A549 (cell line): ENCODE data around the gene PPP1R3C. TPM values are rescaled to one million over a fixed set of nuclear protein-coding genes. Genes with fewer than 3 reads are reported as not detected.

ENCODE experiments used
- ATAC-seq, 2 experiments: fragments of 200-7000 bp in 1 of 2; fragments of >200 bp in 1 of 2; cut with Nextera tagmentation in 1 of 2; cut with Tn5 transposase in 1 of 2; 3 replicates each; pipeline versions ENCODE4 v1.8.0 to v1.9.1; 2018 to 2020; ENCODE audit warnings: mild to moderate bottlenecking in 1 of 2, moderate library complexity in 1 of 2
- CTCF ChIA-PET: fragments of 300-600 bp; sonication (Branson Sonifier 250); formaldehyde crosslinking; extraction: SDS; loops from one replicate; lab custom pipeline; 2021; ENCODE audit warnings: antibody characterized with exemption, inconsistent platforms; lab: Yijun Ruan, JAX
- POLR2A ChIA-PET: fragments of 350-600 bp; formaldehyde crosslinking; extraction: SDS; loops from one replicate; lab custom pipeline; 2021; ENCODE audit warnings: antibody characterized with exemption, inconsistent platforms; lab: Yijun Ruan, JAX
- DNase-seq, 2 experiments: peaks; one replicate each; pipeline versions ENCODE4 v3.0.0 to v3.0.0-alpha.2; 2011 to 2016; ENCODE audit warnings: low read depth in 1 of 2, low spot score in 1 of 2
- FAIRE-seq: peaks from 2 replicates; lab custom pipeline; 2011; peaks lifted over from hg19 to GRCh38; lab: Jason Lieb, UNC
- H3K27ac ChIP-seq, 2 experiments: fragments of >200 bp; sonication (Bioruptor Twin); formaldehyde crosslinking; 3 replicates each; pipeline ENCODE4 v1.5.1; 2016 to 2017
- H3K4me1 ChIP-seq: fragments of >200 bp; sonication (Bioruptor Twin); formaldehyde crosslinking; 3 replicates; pipeline ENCODE4 v1.6.1; 2016
- H3K4me2 ChIP-seq: fragments of >200 bp; sonication (Bioruptor Twin); formaldehyde crosslinking; 3 replicates; pipeline ENCODE4 v1.6.1; 2016
- H3K4me3 ChIP-seq: fragments of >200 bp; sonication (Bioruptor Twin); formaldehyde crosslinking; 3 replicates; pipeline ENCODE4 v1.5.1; 2016
- H3K9me3 ChIP-seq: fragments of >200 bp; sonication (Bioruptor Twin); formaldehyde crosslinking; 3 replicates; pipeline ENCODE4 v1.6.1; 2016
- BCL3 ChIP-seq: fragments of >200 bp; sonication (Bioruptor Twin); formaldehyde crosslinking; IDR thresholded peaks from 3 replicates; pipeline ENCODE4 v1.6.1; 2016
- BHLHE40 ChIP-seq: IDR thresholded peaks from 2 replicates; pipeline ENCODE4 v1.6.1; 2012; ENCODE audit warnings: low read depth, low read length, inconsistent platforms
- CBX2 ChIP-seq: fragments of 200-600 bp; sonication (generic); IDR thresholded peaks from 2 replicates; pipeline ENCODE4 v1.6.1; 2016; ENCODE audit warnings: low read depth, mild to moderate bottlenecking, borderline replicate concordance
- EHMT2 ChIP-seq: fragments of 200-600 bp; sonication (generic); IDR thresholded peaks from 2 replicates; pipeline ENCODE4 v1.6.1; 2016; ENCODE audit warnings: antibody characterized with exemption, low read depth, mild to moderate bottlenecking, moderate library complexity
- EP300 ChIP-seq, 2 experiments: fragments of >200 bp; sonication (Bioruptor Twin); formaldehyde crosslinking; IDR thresholded peaks; 2 replicates in 1 of 2; 3 replicates in 1 of 2; pipeline ENCODE4 v1.6.1; 2016 to 2017
- ESRRA ChIP-seq: fragments of 150-350 bp; IDR thresholded peaks from 2 replicates; pipeline ENCODE4 v1.6.1; 2014; ENCODE audit warnings: mild to moderate bottlenecking, low read length, borderline replicate concordance
- FOSL2 ChIP-seq, 2 experiments: fragments of 450-650 bp in 1 of 2; fragments of >200 bp in 1 of 2; sonication (Bioruptor Twin) in 1 of 2; formaldehyde crosslinking; IDR thresholded peaks; 2 replicates each; pipeline versions ENCODE4 v1.5.0 to v1.6.1; 2016 to 2020; ENCODE audit warnings: mild to moderate bottlenecking in 1 of 2, moderate library complexity in 1 of 2
- GATA3 ChIP-seq: IDR thresholded peaks from 2 replicates; pipeline ENCODE4 v1.6.1; 2012; ENCODE audit warnings: borderline replicate concordance
- HDAC2 ChIP-seq: fragments of 200-600 bp; sonication (generic); IDR thresholded peaks from 2 replicates; pipeline ENCODE4 v1.6.1; 2016
- HEYL ChIP-seq: fragments of 250-450 bp; sonication (Bioruptor Pico); IDR thresholded peaks from 2 replicates; pipeline ENCODE4 v1.8.0; 2021; ENCODE audit warnings: mild to moderate bottlenecking, moderate library complexity
- HOXA7 ChIP-seq: fragments of 250-450 bp; sonication (Bioruptor Pico); IDR thresholded peaks from 2 replicates; pipeline ENCODE4 v1.5.0; 2020; ENCODE audit warnings: mild to moderate bottlenecking, moderate library complexity
- HOXB13 ChIP-seq: fragments of 250-450 bp; sonication (Bioruptor Pico); IDR thresholded peaks from 2 replicates; pipeline ENCODE4 v1.5.0; 2020; ENCODE audit warnings: low read depth, mild to moderate bottlenecking, moderate library complexity
- JUN ChIP-seq, 2 experiments: fragments of >200 bp; sonication (Bioruptor Twin); formaldehyde crosslinking; IDR thresholded peaks; 2 replicates in 1 of 2; 3 replicates in 1 of 2; pipeline ENCODE4 v1.6.1; 2016 to 2017
- JUNB ChIP-seq: fragments of >200 bp; sonication (Bioruptor Twin); formaldehyde crosslinking; IDR thresholded peaks from 2 replicates; pipeline ENCODE4 v1.6.1; 2016
- KDM1A ChIP-seq: fragments of 200-600 bp; sonication (generic); IDR thresholded peaks from 2 replicates; pipeline ENCODE4 v1.6.1; 2016; ENCODE audit warnings: low read depth, mild to moderate bottlenecking
- KDM5A ChIP-seq: fragments of 200-600 bp; sonication (generic); IDR thresholded peaks from 2 replicates; pipeline ENCODE4 v1.6.1; 2016; ENCODE audit warnings: antibody characterized with exemption, mild to moderate bottlenecking
- MAX ChIP-seq: IDR thresholded peaks from 2 replicates; pipeline ENCODE4 v1.6.1; 2012
- NFE2L2 ChIP-seq: fragments of 150-350 bp; conservative IDR thresholded peaks from 2 replicates; pipeline ENCODE4 v1.6.1; 2014; ENCODE audit warnings: low read length
- POLR2A ChIP-seq: IDR thresholded peaks from 2 replicates; pipeline ENCODE4 v1.6.1; 2012; ENCODE audit warnings: mild to moderate bottlenecking, low read length
- RAD21 ChIP-seq, 2 experiments: fragments of >200 bp in 1 of 2; sonication (Bioruptor Twin) in 1 of 2; formaldehyde crosslinking in 1 of 2; IDR thresholded peaks in 1 of 2; conservative IDR thresholded peaks in 1 of 2; 2 replicates in 1 of 2; 3 replicates in 1 of 2; pipeline ENCODE4 v1.6.1; 2012 to 2018; ENCODE audit warnings: inconsistent platforms in 1 of 2
- REST ChIP-seq: fragments of 200-600 bp; sonication (generic); IDR thresholded peaks from 2 replicates; pipeline ENCODE4 v1.6.1; 2016; ENCODE audit warnings: antibody characterized with exemption, mild to moderate bottlenecking, moderate library complexity
- RFX5 ChIP-seq: fragments of 450-650 bp; IDR thresholded peaks from 2 replicates; pipeline ENCODE4 v1.7.1; 2014; ENCODE audit warnings: antibody characterized with exemption, mild to moderate bottlenecking, moderate library complexity
- SMC3 ChIP-seq: fragments of >200 bp; sonication (Bioruptor Twin); formaldehyde crosslinking; IDR thresholded peaks from 3 replicates; pipeline ENCODE4 v1.6.1; 2018; ENCODE audit warnings: inconsistent platforms
- SREBF2 ChIP-seq: fragments of 450-650 bp; IDR thresholded peaks from 2 replicates; pipeline ENCODE4 v1.6.1; 2014; ENCODE audit warnings: mild to moderate bottlenecking, moderate library complexity
- TFCP2L1 ChIP-seq: fragments of 250-450 bp; sonication (Bioruptor Pico); IDR thresholded peaks from 2 replicates; pipeline ENCODE4 v1.5.0; 2021; ENCODE audit warnings: mild to moderate bottlenecking
- ZC3H11A ChIP-seq: fragments of 450-650 bp; IDR thresholded peaks from 2 replicates; pipeline ENCODE4 v1.6.1; 2014; ENCODE audit warnings: antibody characterized with exemption, mild to moderate bottlenecking
- ZNF302 ChIP-seq: fragments of 250-450 bp; sonication (Bioruptor Pico); IDR thresholded peaks from 2 replicates; pipeline ENCODE4 v1.9.0; 2021; ENCODE audit warnings: inconsistent platforms, mild to moderate bottlenecking, moderate library complexity
- ZSCAN20 ChIP-seq: fragments of 250-450 bp; sonication (Bioruptor Pico); IDR thresholded peaks from 2 replicates; pipeline ENCODE4 v1.8.0; 2022; ENCODE audit warnings: mild to moderate bottlenecking, moderate library complexity
- WGBS: methylation state at CpG from one replicate; pipeline ENCODE4 v1.1.6; 2017; ENCODE audit errors: missing lambda C conversion rate; 5-methylcytosine and 5-hydroxymethylcytosine counted together
- polyA plus RNA-seq, 4 experiments: library from polyadenylated mRNA; depleted of rRNA in 3 of 4; stranded (reverse); fragments of >200 nt; fragmentation: RNase III in 1 of 4; extraction: RNeasy Plus Mini Kit Qiagen cat#74134 plus additional on column Dnase treatment in 1 of 4; gene quantifications; 2 replicates in 3 of 4; 3 replicates in 1 of 4; pipeline ENCODE4 v1.2.3, GENCODE V29; 2011 to 2017

Gene PPP1R3C
- polyA plus RNA-seq, 2 of the 4 experiments (the other 2 are of a cell fraction) = 10.5 to 20.0 TPM

GRCh38 chr10:91602449-91602848 is 30.4 kb downstream of the PPP1R3C start (continued):
- no peak for TF ChIP-seq EHMT2
- TF ChIP-seq, all 56 proteins: peak for 0

- Histone ChIP-seq H3K4me1 (peaks cover 69% of the 10 kb centered on the region), H3K4me3 (no peak overlapping the region), H3K27ac (peak overlapping the region in 1 of 2 experiments; percentile 81; a peak in 3 of 6 replicates), H3K4me2 (no peak overlapping the region), H3K9me3 (peaks cover 8% of the 10 kb centered on the region; the same call in 1 of the 3 replicates)
- DNase-seq = no peak
- FAIRE-seq = no peak
- WGBS = 81% methylated on average over 4 of the region's 4 CpGs
- ChIA-PET CTCF (interaction anchor here (1.2 kb wide), 1 partner anchor 34 kb away, joined by 5 read pairs; no protein-coding TSS in a partner anchor), POLR2A (no interaction called here)
- TF ChIP-seq KDM5A = no peak
- ATAC-seq = no peak
Measured at GRCh38 chr10:91601212-91601611, 31.7 kb downstream of the PPP1R3C start.

GRCh38 chr10:91598211-91598977 is 34.5 kb downstream of the PPP1R3C start:
- H3K4me1 ChIP-seq = peaks cover 56% of the 10 kb centered on the region
- CTCF ChIA-PET = interaction anchor here (1.4 to 1.5 kb wide), 4 partner anchors 9 to 37 kb away, joined by 5 to 7 read pairs (median 6); no protein-coding TSS in a partner anchor
- peak; percentile 88 for ATAC-seq

More at GRCh38 chr10:91598211-91598977, 34.5 kb downstream of the PPP1R3C start:
- 0 out of 3 replicates have a peak, but pooled peaks cover 2% of the 10 kb centered on the region for H3K9me3 ChIP-seq
- 47% methylated on average over 6 of the region's 6 CpGs for WGBS
- POLR2A ChIA-PET = interaction anchor here (0.9 to 2.0 kb wide), 4 partner anchors 10 to 35 kb away, joined by 3 to 13 read pairs (median 4); partner anchors contain the start of gene PPP1R3C
- H3K27ac ChIP-seq = peak overlapping the region; percentile 93 to 94
- peak overlapping the region; percentile 72 for H3K4me2 ChIP-seq
- TF ChIP-seq GATA3 (peak; percentile 36; the same call in 1 of the 2 replicates), HOXA7 (CRISPR knock-in tag) (no peak), HEYL (no peak), BHLHE40 (no peak), POLR2A (no peak), BCL3 (0 out of 3 replicates have a peak, but pooled peaks have one; percentile 23), RAD21 (conservative IDR thresholded peaks at IDR 0.05 in 1 of 2, IDR thresholded peaks at IDR 0.05 in 1 of 2) (0 out of 5 replicates have a peak, but pooled peaks of 1 of the 2 experiments have one; percentile 9), ZC3H11A (no peak), SMC3 (no peak), KDM1A (no peak), TFCP2L1 (CRISPR knock-in tag) (no peak), JUN (IDR thresholded peaks at IDR 0.05) (peak in 1 of 2 experiments; percentile 51; a peak in 1 of 5 replicates), EP300 (IDR thresholded peaks at IDR 0.05) (peak; percentile 34 to 52; a peak in 2 of 5 replicates), NFE2L2 (no peak), ZSCAN20 (CRISPR knock-in tag) (no peak), JUNB (peak; percentile 26; the same call in 1 of the 2 replicates), CBX2 (no peak), FOSL2 (IDR thresholded peaks at IDR 0.05) (no peak), FOSL2 (CRISPR knock-in tag; IDR thresholded peaks at IDR 0.05) (peak; percentile 77), ZNF302 (CRISPR knock-in tag) (no peak), HOXB13 (CRISPR knock-in tag) (no peak), HDAC2 (no peak), SREBF2 (no peak), RFX5 (no peak), REST (no peak), MAX (peak; percentile 70), ESRRA (no peak)
- TF ChIP-seq, all 56 proteins: peak for 8
- FAIRE-seq (peak; percentile 93), DNase-seq (peak; percentile 84 to 91)
- no peak overlapping the region for H3K4me3 ChIP-seq
